ENCODE measurements around the gene CCBE1.

DNA sequence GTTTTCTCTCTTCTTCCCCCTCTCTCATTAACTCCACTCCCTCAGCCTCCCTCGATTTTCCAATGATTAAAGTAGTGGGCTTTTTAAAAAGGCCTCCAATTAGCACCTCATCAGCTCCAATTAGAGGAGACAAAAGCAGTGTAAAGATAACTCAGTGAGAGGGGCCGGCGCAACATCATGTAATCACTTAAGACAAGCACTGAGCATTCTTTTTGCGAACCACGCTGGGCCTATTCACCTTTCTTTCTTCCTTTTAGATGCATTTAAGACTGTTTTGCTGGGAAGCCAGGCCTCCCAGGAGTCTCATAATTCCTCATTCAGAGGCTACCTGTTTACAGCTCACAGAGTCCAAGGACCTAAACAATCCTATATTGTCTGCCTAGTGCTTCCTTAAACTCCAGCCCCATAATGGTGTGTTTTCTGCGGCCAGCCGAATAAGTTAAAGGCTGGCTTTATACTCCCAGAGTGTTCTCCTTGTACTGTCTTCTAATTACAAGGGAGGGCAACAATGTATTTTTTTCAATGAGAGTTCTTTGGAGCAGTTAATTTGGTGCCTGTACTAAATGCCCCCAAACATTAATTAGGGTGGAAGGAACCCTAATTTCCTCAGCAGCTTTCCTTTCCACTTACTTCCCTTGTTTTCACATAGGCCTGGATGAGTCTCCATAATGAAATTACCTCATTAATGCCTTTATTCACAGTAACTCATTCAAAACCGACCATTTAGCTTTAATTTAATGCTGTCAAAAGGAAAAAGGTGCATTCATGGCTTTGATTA, 310.1 kb downstream of the CCBE1 start:
- TF ChIP-seq, protein P1, sequence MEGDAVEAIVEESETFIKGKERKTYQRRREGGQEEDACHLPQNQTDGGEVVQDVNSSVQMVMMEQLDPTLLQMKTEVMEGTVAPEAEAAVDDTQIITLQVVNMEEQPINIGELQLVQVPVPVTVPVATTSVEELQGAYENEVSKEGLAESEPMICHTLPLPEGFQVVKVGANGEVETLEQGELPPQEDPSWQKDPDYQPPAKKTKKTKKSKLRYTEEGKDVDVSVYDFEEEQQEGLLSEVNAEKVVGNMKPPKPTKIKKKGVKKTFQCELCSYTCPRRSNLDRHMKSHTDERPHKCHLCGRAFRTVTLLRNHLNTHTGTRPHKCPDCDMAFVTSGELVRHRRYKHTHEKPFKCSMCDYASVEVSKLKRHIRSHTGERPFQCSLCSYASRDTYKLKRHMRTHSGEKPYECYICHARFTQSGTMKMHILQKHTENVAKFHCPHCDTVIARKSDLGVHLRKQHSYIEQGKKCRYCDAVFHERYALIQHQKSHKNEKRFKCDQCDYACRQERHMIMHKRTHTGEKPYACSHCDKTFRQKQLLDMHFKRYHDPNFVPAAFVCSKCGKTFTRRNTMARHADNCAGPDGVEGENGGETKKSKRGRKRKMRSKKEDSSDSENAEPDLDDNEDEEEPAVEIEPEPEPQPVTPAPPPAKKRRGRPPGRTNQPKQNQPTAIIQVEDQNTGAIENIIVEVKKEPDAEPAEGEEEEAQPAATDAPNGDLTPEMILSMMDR (IDR thresholded peaks at IDR 0.05; ENCODE audit: insufficient read depth, low read length, poor library complexity, severe bottlenecking): no peak
- no peak for TF ChIP-seq EZH2phosphoT487 (conservative IDR thresholded peaks at IDR 0.05; ENCODE audit: low read length)

All from SU-DHL-6 (cell line).